HepG2 (cell line): ENCODE measurements around the gene GPR148. TPM values are rescaled to one million over a fixed set of nuclear protein-coding genes. Genes with fewer than 3 reads are reported as not detected.

Source experiments
- ATAC-seq: fragments of 200-7000 bp; cut with Tn5 transposase; 3 replicates; pipeline ENCODE4 v1.9.1; 2020; ENCODE audit warnings: mild to moderate bottlenecking, moderate library complexity
- BruUV-seq: library from RNA; stranded (reverse); fragments of 400-500 nt; replicated peaks from 2 replicates; lab custom pipeline; 2021; lab: Mats Ljungman, UMichigan
- CTCF ChIA-PET: fragments of 300-600 bp; formaldehyde crosslinking; extraction: SDS; loops from one replicate; lab custom pipeline; 2021; ENCODE audit warnings: low total read pairs, inconsistent platforms, low intra/inter-chr PET ratio; lab: Yijun Ruan, JAX
- POLR2A ChIA-PET: fragments of 350-600 bp; sonication (Branson Sonifier 250); formaldehyde crosslinking; loops from one replicate; lab custom pipeline; 2020; ENCODE audit warnings: antibody characterized with exemption, inconsistent platforms; lab: Yijun Ruan, JAX
- DNase-seq: peaks from one replicate; pipeline ENCODE4 v3.0.0-alpha.2; 2015; ENCODE audit warnings: low spot score
- FAIRE-seq: peaks from 3 replicates; lab custom pipeline; 2011; peaks lifted over from hg19 to GRCh38; lab: Jason Lieb, UNC
- H2AFZ ChIP-seq: one replicate; pipeline ENCODE4 v1.6.1; 2011; ENCODE audit warnings: low read length, inconsistent platforms
- H3K27ac ChIP-seq: fragments of 300-600 bp; 3 replicates; pipeline ENCODE4 v1.8.0; 2011; ENCODE audit warnings: mixed run types, mild to moderate bottlenecking, mixed read lengths, low read length, inconsistent platforms; ENCODE audit not compliant: insufficient read depth; ENCODE audit errors: extremely low read length
- H3K27me3 ChIP-seq, 2 experiments: fragments of 200-600 bp in 1 of 2; 2 replicates in 1 of 2; 3 replicates in 1 of 2; pipeline versions ENCODE4 v1.6.0 to v1.8.0; 2011; ENCODE audit warnings: low read length in 2 of 2, mild to moderate bottlenecking in 2 of 2, moderate library complexity in 2 of 2, inconsistent platforms in 1 of 2; ENCODE audit not compliant: insufficient read depth in 2 of 2, control insufficient read depth in 1 of 2
- H3K36me3 ChIP-seq, 2 experiments: fragments of 200-600 bp in 1 of 2; replicated peaks in 1 of 2; 2 replicates in 1 of 2; 3 replicates in 1 of 2; pipeline versions ENCODE4 v1.5.1 to v1.8.0; 2011; ENCODE audit warnings: low read length in 2 of 2, inconsistent platforms in 1 of 2; ENCODE audit not compliant: insufficient read depth in 2 of 2, control insufficient read depth in 1 of 2
- H3K4me1 ChIP-seq: 2 replicates; pipeline ENCODE4 v1.5.1; 2012; ENCODE audit warnings: low read length, inconsistent platforms; ENCODE audit not compliant: insufficient read depth
- H3K4me2 ChIP-seq: 2 replicates; pipeline ENCODE4 v1.6.0; 2011; ENCODE audit warnings: low read depth, low read length, inconsistent platforms
- H3K4me3 ChIP-seq, 3 experiments: fragments of 200-600 bp in 1 of 3; sonication (generic), shearing (Covaris generic) in 1 of 3; replicated peaks in 1 of 3; 2 replicates each; pipeline ENCODE4 v1.5.1; 2011 to 2016; ENCODE audit warnings: low read length in 3 of 3, inconsistent platforms in 2 of 3, low read depth in 2 of 3, mild to moderate bottlenecking in 2 of 3, control low read depth in 1 of 3, mixed read lengths in 1 of 3; ENCODE audit not compliant: insufficient read depth in 1 of 3
- H3K79me2 ChIP-seq: one replicate; pipeline ENCODE4 v1.6.1; 2011; ENCODE audit warnings: low read length, inconsistent platforms; ENCODE audit not compliant: insufficient read depth
- H3K9ac ChIP-seq: 2 replicates; pipeline ENCODE4 v1.6.0; 2011; ENCODE audit warnings: mild to moderate bottlenecking, low read depth, low read length, inconsistent platforms; ENCODE audit not compliant: insufficient read depth
- H3K9me3 ChIP-seq: 2 replicates; pipeline ENCODE4 v1.5.1; 2012; ENCODE audit warnings: mild to moderate bottlenecking, low read length
- H4K20me1 ChIP-seq: 2 replicates; pipeline ENCODE4 v1.6.0; 2011; ENCODE audit warnings: inconsistent platforms, mild to moderate bottlenecking, low read length, moderate library complexity; ENCODE audit not compliant: insufficient read depth
- CREB3 ChIP-seq: sonication (generic); formaldehyde crosslinking; IDR thresholded peaks from 2 replicates; pipeline ENCODE4 v1.5.0; 2020; ENCODE audit warnings: missing genetic modification reagents
- CREBL2 ChIP-seq: sonication (generic); formaldehyde crosslinking; IDR thresholded peaks from 2 replicates; pipeline ENCODE4 v1.8.1; 2023; ENCODE audit warnings: missing genetic modification reagents, mild to moderate bottlenecking, borderline replicate concordance
- KDM3A ChIP-seq: IDR thresholded peaks from 2 replicates; pipeline ENCODE4 v1.6.1; 2018; ENCODE audit warnings: low read depth, missing compliant biosample characterization
- MTF1 ChIP-seq: sonication (generic); formaldehyde crosslinking; IDR thresholded peaks from 2 replicates; pipeline ENCODE4 v1.5.0; 2020; ENCODE audit warnings: missing genetic modification reagents
- MXD4 ChIP-seq: IDR thresholded peaks from 2 replicates; pipeline ENCODE4 v1.6.1; 2016; ENCODE audit warnings: mild to moderate bottlenecking, missing biosample characterization, missing genetic modification reagents
- NR2F6 ChIP-seq, 2 experiments: IDR thresholded peaks; 2 replicates each; pipeline ENCODE4 v1.6.1; 2016; ENCODE audit warnings: antibody characterized with exemption in 1 of 2, mild to moderate bottlenecking in 1 of 2
- PITX1 ChIP-seq: sonication (generic); formaldehyde crosslinking; IDR thresholded peaks from 2 replicates; pipeline ENCODE4 v1.5.1; 2020; ENCODE audit warnings: mild to moderate bottlenecking, missing genetic modification reagents
- SYNCRIP ChIP-seq: fragments of 200-400 bp; formaldehyde crosslinking; IDR thresholded peaks from 2 replicates; pipeline ENCODE4 v1.6.1; 2018; ENCODE audit warnings: mild to moderate bottlenecking, low read depth, low read length; ENCODE audit not compliant: insufficient read depth
- ZBTB37 ChIP-seq: sonication (generic); formaldehyde crosslinking; IDR thresholded peaks from 2 replicates; pipeline ENCODE4 v1.4.0; 2020; ENCODE audit warnings: mild to moderate bottlenecking, missing genetic modification reagents
- ZFP36 ChIP-seq: fragments of 150-350 bp; IDR thresholded peaks from 2 replicates; pipeline ENCODE4 v1.6.1; 2018; ENCODE audit warnings: borderline replicate concordance, low read length, low read depth; ENCODE audit not compliant: partially characterized antibody
- ZNF292 ChIP-seq: sonication (generic); formaldehyde crosslinking; IDR thresholded peaks from 2 replicates; pipeline ENCODE4 v1.8.1; 2022; ENCODE audit warnings: mild to moderate bottlenecking, low read depth, missing genetic modification reagents, borderline replicate concordance
- ZNF652 ChIP-seq: IDR thresholded peaks from 2 replicates; pipeline ENCODE4 v1.6.1; 2016; ENCODE audit warnings: low read depth, borderline replicate concordance
- ZNF839 ChIP-seq: sonication (generic); formaldehyde crosslinking; IDR thresholded peaks from 2 replicates; pipeline ENCODE4 v1.4.0; 2020; ENCODE audit warnings: missing genetic modification reagents, mild to moderate bottlenecking, borderline replicate concordance
- ZSCAN31 ChIP-seq: sonication (generic); formaldehyde crosslinking; IDR thresholded peaks from 2 replicates; pipeline ENCODE4 v1.5.0; 2020; ENCODE audit warnings: low read depth, mild to moderate bottlenecking, missing genetic modification reagents
- WGBS: methylation state at CpG from one replicate; pipeline ENCODE4 v1.1.6; 2017; ENCODE audit warnings: low lambda C conversion rate; 5-methylcytosine and 5-hydroxymethylcytosine counted together
- in situ Hi-C: cut with HindIII; loops from 2 replicates; pipeline ENCODE4 v1.10.0; 2017; ENCODE audit warnings: low pct_unique_long_range_greater_than_20kb; ENCODE audit not compliant: extremely low pct_ligation_motif_present
- intact Hi-C: fragments of 100-400 bp; cut with micrococcal nuclease; formaldehyde crosslinking; loops from one replicate; pipeline ENCODE4 v1.10.0; 2022; ENCODE audit not compliant: unreplicated experiment
- polyA plus RNA-seq, 8 experiments: library from polyadenylated mRNA; depleted of rRNA in 3 of 8; stranded (reverse) in 7 of 8; unstranded in 1 of 8; fragments of >200 nt; fragmentation: Illumina TruSeq in 4 of 8; extraction: Trizol in 4 of 8; gene quantifications; 2 replicates each; pipeline versions ENCODE4 v1.2.1 to v1.2.3, GENCODE V29; 2011 to 2016; ENCODE audit warnings: low read depth in 4 of 8, missing spikeins in 1 of 8, mixed read lengths in 1 of 8; ENCODE audit not compliant: insufficient read depth in 1 of 8
- total RNA-seq, 5 experiments: library from RNA; depleted of rRNA; stranded (reverse); fragments of >200 nt; fragmentation: Illumina TruSeq; extraction: Trizol; gene quantifications; 2 replicates each; pipeline ENCODE4 v1.2.3, GENCODE V29; 2016; ENCODE audit warnings: low read depth in 1 of 5
- TF ChIP-seq, protein P1 (sequence below): sonication (generic); formaldehyde crosslinking; IDR thresholded peaks from 2 replicates; pipeline ENCODE4 v1.4.0; 2020; ENCODE audit warnings: missing genetic modification reagents, borderline replicate concordance
- TF ChIP-seq, protein P2 (sequence below): sonication (generic); formaldehyde crosslinking; IDR thresholded peaks from 2 replicates; pipeline ENCODE4 v1.8.0; 2022; ENCODE audit warnings: missing genetic modification reagents, mild to moderate bottlenecking, inconsistent platforms, borderline replicate concordance

The GPR148 gene
- total and polyA plus RNA-seq, 2 of the 13 experiments (the other 11 are each of a cell fraction or from before 2014, with no cell fraction given) = not detected

DNA sequence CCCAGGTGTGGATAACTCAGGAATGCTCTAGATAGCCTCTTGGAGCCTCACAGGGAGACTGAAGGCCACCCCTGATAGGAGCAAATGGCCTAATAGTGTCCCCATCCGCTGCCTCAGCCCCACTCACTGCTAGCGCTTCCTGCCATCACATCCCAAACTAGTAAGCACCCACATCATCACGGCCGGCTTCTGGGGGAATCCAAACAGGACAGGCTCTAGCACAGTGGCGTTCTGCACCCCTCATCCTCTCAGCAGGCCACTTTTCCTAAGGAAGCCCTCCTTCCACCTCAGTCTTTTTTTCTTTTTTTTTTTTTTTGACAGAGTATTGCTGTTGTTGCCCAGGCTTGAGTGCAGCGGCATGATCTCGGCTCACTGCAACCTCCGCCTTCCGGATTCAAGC, 20.2 kb downstream of the GPR148 start (continued):
- TF ChIP-seq, protein P1, sequence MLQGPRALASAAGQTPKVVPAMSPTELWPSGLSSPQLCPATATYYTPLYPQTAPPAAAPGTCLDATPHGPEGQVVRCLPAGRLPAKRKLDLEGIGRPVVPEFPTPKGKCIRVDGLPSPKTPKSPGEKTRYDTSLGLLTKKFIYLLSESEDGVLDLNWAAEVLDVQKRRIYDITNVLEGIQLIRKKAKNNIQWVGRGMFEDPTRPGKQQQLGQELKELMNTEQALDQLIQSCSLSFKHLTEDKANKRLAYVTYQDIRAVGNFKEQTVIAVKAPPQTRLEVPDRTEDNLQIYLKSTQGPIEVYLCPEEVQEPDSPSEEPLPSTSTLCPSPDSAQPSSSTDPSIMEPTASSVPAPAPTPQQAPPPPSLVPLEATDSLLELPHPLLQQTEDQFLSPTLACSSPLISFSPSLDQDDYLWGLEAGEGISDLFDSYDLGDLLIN (CRISPR knock-in tag) = no peak
- TF ChIP-seq MXD4 (CRISPR knock-in tag) = no peak
- no peak for TF ChIP-seq PITX1 (CRISPR knock-in tag)
- TF ChIP-seq, all 625 proteins: peak for 0

DNA sequence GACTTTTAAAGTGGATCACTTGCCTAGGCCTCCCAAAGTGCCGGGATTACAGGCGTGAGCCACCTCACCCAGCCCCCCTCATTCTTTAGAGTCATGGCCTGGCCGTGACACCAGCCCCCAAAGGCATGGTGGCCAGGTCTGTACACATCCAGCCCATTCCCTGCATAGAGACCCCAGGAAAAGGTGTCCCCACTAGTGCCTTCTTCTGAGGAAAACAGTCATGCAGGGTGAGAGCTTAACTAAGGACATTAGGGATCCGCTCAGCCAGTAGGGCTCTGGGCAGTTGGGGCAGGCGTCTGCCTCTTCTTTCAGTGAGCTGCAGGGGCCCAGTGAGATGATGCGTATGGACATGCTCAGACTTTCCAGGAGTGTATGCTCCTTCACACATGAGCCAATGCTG, 20.8 kb downstream of the GPR148 start:
- no peaks in the 10 kb centered on the region for H3K79me2 ChIP-seq
- intact Hi-C loops (no loop called here), in situ Hi-C loops (no loop called here)
- peaks cover 7% of the 10 kb centered on the region for H3K4me1 ChIP-seq
- FAIRE-seq = no peak
- no peaks in the 10 kb centered on the region for H3K36me3 ChIP-seq
- no peaks in the 10 kb centered on the region for H3K9me3 ChIP-seq
- no peaks in the 10 kb centered on the region for H4K20me1 ChIP-seq
- POLR2A ChIA-PET = no interaction called here
- CTCF ChIA-PET = no interaction called here
- WGBS = 43% methylated on average over 6 of the region's 6 CpGs
- no peak overlapping the region for H3K9ac ChIP-seq
- H3K4me2 ChIP-seq = no peak overlapping the region
- no peak overlapping the region for H3K4me3 ChIP-seq
- DNase-seq = no peak
- no TSS peak for BruUV-seq
- H3K27ac ChIP-seq = no peak overlapping the region
- no peak overlapping the region for H2AFZ ChIP-seq
- no peak for TF ChIP-seq ZNF292 (CRISPR knock-in tag)
- TF ChIP-seq, protein P2, sequence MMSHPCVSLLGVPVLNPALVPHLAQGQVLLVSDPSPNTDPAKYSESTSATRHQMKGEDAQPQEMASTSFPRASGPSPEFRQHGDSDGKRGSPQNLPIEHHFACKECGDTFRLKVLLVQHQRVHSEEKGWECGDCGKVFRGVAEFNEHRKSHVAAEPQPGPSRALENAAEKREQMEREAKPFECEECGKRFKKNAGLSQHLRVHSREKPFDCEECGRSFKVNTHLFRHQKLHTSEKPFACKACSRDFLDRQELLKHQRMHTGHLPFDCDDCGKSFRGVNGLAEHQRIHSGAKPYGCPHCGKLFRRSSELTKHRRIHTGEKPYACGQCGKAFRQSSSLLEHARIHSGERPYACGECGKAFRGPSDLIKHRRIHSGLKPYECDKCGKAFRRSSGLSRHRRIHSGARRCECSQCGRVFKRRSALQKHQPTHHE (CRISPR knock-in tag) = no peak
- TF ChIP-seq ZBTB37 (CRISPR knock-in tag) = no peak
- TF ChIP-seq ZSCAN31 (CRISPR knock-in tag) = no peak
- TF ChIP-seq ZNF652 = no peak
- TF ChIP-seq SYNCRIP = no peak
- TF ChIP-seq ZFP36 = no peak
- no peak for TF ChIP-seq KDM3A
- TF ChIP-seq PITX1 (CRISPR knock-in tag) = no peak
- no peak for TF ChIP-seq NR2F6 (IDR thresholded peaks at IDR 0.05)
- no peak for TF ChIP-seq NR2F6 (CRISPR knock-in tag; IDR thresholded peaks at IDR 0.05)
- no peak for TF ChIP-seq ZNF839 (CRISPR knock-in tag)
- TF ChIP-seq CREB3 (CRISPR knock-in tag) = no peak
- TF ChIP-seq MTF1 (CRISPR knock-in tag) = no peak
- TF ChIP-seq CREBL2 (CRISPR knock-in tag) = no peak
- TF ChIP-seq, all 625 proteins: peak for 0
- no peak for ATAC-seq
- H3K27me3 ChIP-seq = peaks cover 0 to 15% of the 10 kb centered on the region in 2 experiments; a peak in 2 of 5 replicates
